CD4-positive, alpha-beta T cell treated with Interleukin-15 for 4 hours (primary cell): Measurements from ENCODE around the gene NFYA.

Source experiments
- DNase-seq: peaks from one replicate; pipeline ENCODE4 v3.0.0-alpha.2; 2020; ENCODE audit warnings: low spot score

The NFYA gene

DNA sequence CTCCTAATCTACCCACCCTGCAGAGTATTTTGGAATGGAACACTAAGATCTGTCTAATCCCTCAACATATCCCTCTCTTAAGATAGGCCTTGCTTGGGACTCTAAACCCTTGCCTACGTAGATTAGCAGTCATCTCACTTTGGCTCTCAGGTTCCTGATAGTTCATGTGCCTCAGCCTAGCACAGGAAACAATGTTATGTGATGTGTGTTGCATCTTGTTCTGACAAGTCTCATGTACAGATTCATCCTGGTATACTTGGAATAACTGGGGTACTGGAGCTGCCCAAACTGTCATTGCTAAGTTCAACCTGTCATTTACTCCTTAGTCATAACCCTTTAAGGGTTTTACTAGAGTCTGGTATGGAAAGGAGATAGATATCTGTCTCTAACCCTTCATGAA, 47.3 kb downstream of the NFYA start:
- DNase-seq, result no peak

DNA sequence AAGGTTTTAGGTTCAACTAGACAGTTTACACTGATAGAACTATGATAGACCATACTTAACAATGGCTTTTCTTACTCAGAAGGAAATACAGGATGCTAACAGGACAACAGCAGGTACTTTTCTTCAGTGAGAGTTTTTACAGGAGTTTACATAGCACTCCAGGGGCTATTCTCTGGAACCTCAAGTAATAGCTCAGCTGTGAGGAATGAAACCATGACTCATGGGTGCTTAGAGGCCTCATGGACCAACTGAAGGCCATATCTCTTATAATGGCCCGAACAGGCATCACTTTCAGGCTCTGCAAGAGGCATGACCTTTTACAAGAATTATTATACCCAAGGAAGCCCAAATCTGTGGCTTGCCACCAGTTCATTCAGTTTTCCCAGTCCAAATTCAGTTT, 49.6 kb downstream of the NFYA start:
- DNase-seq, result no peak

DNA sequence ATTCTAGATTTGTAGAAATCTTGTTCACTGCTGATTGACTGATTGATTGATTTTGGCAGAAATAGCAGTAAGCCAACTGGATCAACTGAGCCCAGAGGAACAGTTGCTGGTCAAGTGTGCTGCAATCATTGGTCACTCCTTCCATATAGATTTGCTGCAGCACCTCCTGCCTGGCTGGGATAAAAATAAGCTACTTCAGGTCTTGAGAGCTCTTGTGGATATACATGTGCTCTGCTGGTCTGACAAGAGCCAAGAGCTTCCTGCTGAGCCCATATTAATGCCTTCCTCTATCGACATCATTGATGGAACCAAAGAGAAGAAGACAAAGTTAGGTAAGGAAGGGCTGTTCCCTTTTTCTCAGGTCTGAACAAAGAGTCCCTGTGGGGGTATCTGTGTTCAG, 50.1 kb downstream of the NFYA start:
- no peak for DNase-seq

DNA sequence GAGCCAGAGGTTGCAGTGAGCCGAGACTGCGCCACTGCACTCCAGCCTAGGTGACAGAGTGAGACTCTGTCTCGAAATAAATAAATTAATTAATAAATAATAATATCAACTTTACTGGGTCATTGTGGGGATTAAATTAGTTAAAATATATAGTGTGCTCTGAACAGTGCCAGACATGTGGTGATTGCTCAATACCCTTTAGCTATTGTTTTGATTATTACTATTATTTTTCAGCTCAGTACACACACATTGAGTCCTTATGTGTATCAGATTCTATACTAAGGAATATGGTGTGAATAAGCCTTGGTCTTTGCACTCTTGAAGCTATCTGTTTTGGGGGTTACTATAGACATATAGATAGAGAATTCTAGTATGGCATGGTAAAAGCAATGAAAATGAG, 52.5 kb downstream of the NFYA start:
- no peak for DNase-seq

DNA sequence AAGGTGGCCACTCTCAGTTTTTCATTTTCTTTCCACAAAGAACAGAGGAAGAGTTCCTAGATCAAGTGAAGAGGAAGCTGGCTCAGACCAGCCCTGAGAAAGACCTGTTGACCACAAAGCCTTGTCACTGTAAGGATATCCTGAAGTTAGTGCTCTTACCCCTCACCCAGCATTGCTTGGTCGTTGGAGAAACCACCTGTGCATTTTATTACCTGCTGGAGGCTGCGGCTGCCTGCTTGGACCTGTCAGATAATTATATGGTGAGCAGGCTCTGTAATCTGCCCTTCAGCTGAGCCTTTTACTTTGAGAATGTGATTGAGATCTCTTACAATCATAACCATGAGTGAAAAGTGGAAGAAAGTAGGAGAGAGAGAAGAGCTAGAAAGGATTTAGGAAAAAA, 59.5 kb downstream of the NFYA start:
- DNase-seq, result no peak

DNA sequence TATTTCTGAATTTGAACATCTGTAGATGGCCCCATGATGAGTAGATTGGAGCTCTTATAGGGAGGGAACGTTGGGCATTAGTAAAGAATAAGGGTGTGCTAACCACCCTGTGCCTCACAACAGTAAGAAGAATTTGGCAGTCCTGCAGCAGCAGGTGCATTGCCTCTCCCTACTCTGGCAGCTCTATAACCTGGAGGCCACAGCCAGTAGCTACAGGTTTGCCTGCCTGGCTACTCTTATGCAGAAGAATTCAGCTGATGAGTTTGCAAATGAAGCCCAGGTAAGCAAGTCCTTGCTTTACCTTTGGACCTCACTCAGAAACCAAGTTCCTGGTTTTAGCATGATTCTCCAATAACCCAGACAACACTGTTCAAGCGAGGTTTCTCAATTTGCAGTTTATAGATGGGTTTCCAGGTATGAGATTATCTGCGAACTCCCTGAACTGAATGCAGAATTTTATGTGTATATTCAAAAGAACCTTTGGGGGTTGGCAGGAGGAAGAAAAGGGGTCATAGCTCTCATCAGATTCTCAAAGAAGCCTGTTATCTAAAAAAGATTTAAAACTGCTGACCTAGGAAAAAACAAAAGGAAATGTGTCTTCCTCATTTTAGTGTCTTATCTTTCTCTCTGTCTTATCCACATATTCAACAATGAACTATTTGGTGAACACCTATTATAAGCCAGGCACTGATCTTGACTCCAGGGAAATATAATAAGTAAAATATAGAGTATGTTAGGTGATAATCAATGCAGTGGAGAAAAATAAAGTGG, 62.5 kb downstream of the NFYA start:
- DNase-seq, result no peak

DNA sequence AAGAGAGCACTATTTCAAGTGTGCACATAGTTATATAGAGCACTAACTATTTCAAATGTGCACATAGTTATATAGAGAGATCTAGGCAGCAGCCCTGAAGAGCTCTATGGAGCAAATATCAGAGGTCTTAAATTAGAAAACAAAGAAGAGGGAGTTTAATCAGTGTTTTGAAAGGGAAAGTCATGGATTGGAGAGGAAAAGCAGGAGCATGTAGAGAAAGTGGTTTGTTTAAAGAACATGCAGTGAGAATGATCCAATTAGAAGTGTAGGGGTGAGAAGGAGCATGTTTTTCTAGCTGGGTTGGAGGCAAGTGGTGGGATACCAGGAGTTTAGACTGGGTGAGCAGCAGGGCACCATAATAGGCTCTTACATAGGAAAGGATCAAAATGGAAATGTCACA, 64.1 kb downstream of the NFYA start:
- DNase-seq, result no peak

DNA sequence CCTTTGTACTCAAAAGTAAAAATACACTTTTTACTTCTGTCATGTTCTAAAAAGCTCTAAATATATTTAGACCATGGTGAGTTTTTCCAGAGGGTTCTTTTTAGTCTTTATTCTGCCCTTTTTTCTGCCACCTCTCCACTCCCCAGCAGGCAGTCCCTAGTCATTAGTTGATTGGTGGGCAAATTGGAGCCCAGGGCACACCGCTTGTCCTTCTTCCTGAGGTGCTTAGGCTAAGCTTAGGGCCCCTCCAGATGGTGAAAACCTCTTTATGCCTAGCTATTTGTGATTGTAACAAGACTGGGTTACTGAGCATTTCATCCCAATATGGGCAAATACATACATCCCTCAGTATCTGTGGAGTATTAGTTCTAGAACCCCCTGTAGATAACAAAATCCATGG, 75.1 kb downstream of the NFYA start:
- DNase-seq, result no peak
